ENCODE measurements around the gene MAS1. TPM values are rescaled to one million over a fixed set of nuclear protein-coding genes. Genes with fewer than 3 reads are reported as not detected.
A peak's percentile ranks its signal among the peaks of the same experiment; 100 is the strongest.
"Not testable (repeated sequence)": the region's sequence is repeated elsewhere in the genome, so short reads cannot be mapped to it uniquely, and the experiment has no call there.

Gene MAS1
- total RNA-seq, 1 experiment from 2014 or later, result not detected

DNA sequence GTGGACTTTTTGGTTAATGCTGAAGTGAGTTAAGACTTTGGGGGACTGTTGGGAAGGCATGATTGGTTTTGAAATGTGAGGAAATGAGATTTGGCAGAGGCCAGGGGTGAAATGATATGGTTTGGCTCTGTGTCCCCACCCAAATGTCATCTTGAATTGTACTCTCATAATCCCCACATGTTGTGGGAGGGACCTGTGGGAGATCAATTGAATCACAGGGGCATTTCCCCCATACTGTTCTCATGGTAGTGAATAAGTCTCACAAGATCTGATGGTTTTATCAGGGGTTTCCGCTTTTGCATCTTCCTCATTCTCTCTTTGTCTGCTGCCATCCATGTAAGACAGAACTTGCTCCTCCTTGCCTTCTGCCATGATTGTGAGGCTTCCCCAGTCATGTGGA, 40.9 kb upstream of the MAS1 start:
- H3K4me1 ChIP-seq; H3K36me3 ChIP-seq (ENCODE audit: control insufficient read depth, insufficient read depth, low read length); CTCF ChIA-PET; BruUV-seq (replicated peaks); H3K27ac Mint-ChIP-seq (ENCODE audit: unreplicated experiment); POLR2A ChIA-PET; H3K36me3 Mint-ChIP-seq (ENCODE audit: insufficient read depth, unreplicated experiment); H3K4me1 Mint-ChIP-seq (ENCODE audit: low read depth, unreplicated experiment); H3K27me3 Mint-ChIP-seq (ENCODE audit: insufficient read depth, unreplicated experiment); H3K27me3 ChIP-seq (replicated peaks; ENCODE audit: control insufficient read depth, insufficient read depth, low read length); H3K4me3 Mint-ChIP-seq (ENCODE audit: unreplicated experiment); H3K4me3 ChIP-seq (ENCODE audit: low read depth, low read length); DNase-seq; H3K9me3 ChIP-seq: not testable (repeated sequence)
- peaks cover 20% of the 10 kb centered on the region for H3K9me3 Mint-ChIP-seq (ENCODE audit: unreplicated experiment)
- intact Hi-C loops (cut with micrococcal nuclease; ENCODE audit: unreplicated experiment), result loop anchor here (5.0 kb wide), 3 partner anchors 43 to 158 kb away; partner anchors contain the start of genes SOD2 and TCP1

DNA sequence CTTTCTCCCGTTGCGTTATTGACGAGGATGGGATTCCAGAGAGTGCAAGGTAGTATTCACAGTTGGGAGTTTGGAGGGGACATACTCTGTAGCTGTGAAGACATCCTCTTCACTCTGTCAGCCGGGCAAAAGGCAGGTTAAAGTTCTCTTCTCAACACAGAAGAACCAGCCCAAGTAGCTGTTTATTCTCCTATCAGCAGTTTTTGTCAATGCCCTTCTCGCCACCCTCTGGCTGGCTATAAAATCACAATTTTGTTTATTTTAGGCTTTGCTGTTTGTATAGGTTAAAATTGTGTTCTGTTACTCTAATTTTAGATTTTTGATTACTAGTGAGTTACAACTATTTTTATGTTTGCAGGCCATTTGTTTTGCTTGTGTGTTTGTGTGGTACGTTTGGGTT, 37.9 kb upstream of the MAS1 start:
- no TSS peak for BruUV-seq (replicated peaks)
- ChIA-PET POLR2A (interaction anchor here (1.4 kb wide), 1 partner anchor 62 kb away, joined by 4 read pairs; the partner anchor contains the start of gene MRPL18), CTCF (interaction anchor here (0.6 to 1.0 kb wide), 3 partner anchors 15 to 46 kb away, joined by 4 read pairs; no protein-coding TSS in a partner anchor)
- TF ChIP-seq CTCF (IDR thresholded peaks at IDR 0.05; ENCODE audit: insufficient read depth in 1 of 2, low read depth in 1 of 2, low read length in 1 of 2, severe bottlenecking in 1 of 2, unreplicated experiment in 1 of 2), result peak in 1 of 2 experiments; percentile 21
- no peaks in the 10 kb centered on the region for H3K4me1 Mint-ChIP-seq (ENCODE audit: low read depth, unreplicated experiment)
- H3K27me3 ChIP-seq (replicated peaks; ENCODE audit: control insufficient read depth, insufficient read depth, low read length), result no peaks in the 10 kb centered on the region
- no peaks in the 10 kb centered on the region for H3K36me3 ChIP-seq (ENCODE audit: control insufficient read depth, insufficient read depth, low read length)
- intact Hi-C loops (cut with micrococcal nuclease; ENCODE audit: unreplicated experiment), result loop anchor here (2.0 to 5.0 kb wide), 4 partner anchors 46 to 161 kb away; partner anchors contain the start of genes SOD2 and TCP1
- H3K4me1 ChIP-seq, result no peaks in the 10 kb centered on the region
- no peak overlapping the region for H3K4me3 ChIP-seq (ENCODE audit: low read depth, low read length)
- no peak overlapping the region for H3K4me3 Mint-ChIP-seq (ENCODE audit: unreplicated experiment)
- H3K27ac Mint-ChIP-seq (ENCODE audit: unreplicated experiment), result no peak overlapping the region
- H3K27me3 Mint-ChIP-seq (ENCODE audit: insufficient read depth, unreplicated experiment), result peaks cover 8% of the 10 kb centered on the region
- H3K9me3 ChIP-seq, result peaks cover 6% of the 10 kb centered on the region; the same call in 1 of the 2 replicates
- H3K9me3 Mint-ChIP-seq (ENCODE audit: unreplicated experiment), result peaks cover 14% of the 10 kb centered on the region
- peak in 1 of 2 experiments; percentile 32 for DNase-seq
- no peaks in the 10 kb centered on the region for H3K36me3 Mint-ChIP-seq (ENCODE audit: insufficient read depth, unreplicated experiment)

DNA sequence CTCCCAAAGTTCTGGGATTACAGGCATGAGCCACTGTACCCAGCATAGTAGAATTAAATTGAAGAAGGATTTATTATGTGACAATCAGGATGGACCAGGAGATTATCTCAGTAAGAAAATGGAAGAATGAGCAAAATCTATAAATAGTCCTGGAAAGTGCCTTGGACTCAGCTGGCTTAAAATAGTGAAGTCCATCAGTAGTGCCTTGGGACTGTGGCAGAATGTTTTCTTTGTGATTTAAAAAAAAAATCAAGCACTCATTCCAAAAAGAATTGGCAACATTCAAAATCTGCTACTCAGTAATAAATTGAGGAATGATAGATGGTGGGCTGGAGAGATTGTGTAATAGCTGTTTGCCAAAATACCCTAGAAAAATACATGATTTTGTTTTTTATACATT, 37.0 kb upstream of the MAS1 start:
- TF ChIP-seq CTCF (IDR thresholded peaks at IDR 0.05; ENCODE audit: insufficient read depth in 1 of 2, low read depth in 1 of 2, low read length in 1 of 2, severe bottlenecking in 1 of 2, unreplicated experiment in 1 of 2), result no peak
- H3K4me3 Mint-ChIP-seq (ENCODE audit: unreplicated experiment), result no peak overlapping the region
- no peaks in the 10 kb centered on the region for H3K4me1 ChIP-seq
- no peak overlapping the region for H3K4me3 ChIP-seq (ENCODE audit: low read depth, low read length)
- no peaks in the 10 kb centered on the region for H3K27me3 ChIP-seq (replicated peaks; ENCODE audit: control insufficient read depth, insufficient read depth, low read length)
- peaks cover 10% of the 10 kb centered on the region for H3K9me3 Mint-ChIP-seq (ENCODE audit: unreplicated experiment)
- no peaks in the 10 kb centered on the region for H3K4me1 Mint-ChIP-seq (ENCODE audit: low read depth, unreplicated experiment)
- DNase-seq, result no peak
- intact Hi-C loops (cut with micrococcal nuclease; ENCODE audit: unreplicated experiment), result loop anchor here (2.0 to 5.0 kb wide), 4 partner anchors 46 to 161 kb away; partner anchors contain the start of genes SOD2 and TCP1
- BruUV-seq (replicated peaks), result no TSS peak
- no peak overlapping the region for H3K27ac Mint-ChIP-seq (ENCODE audit: unreplicated experiment)
- no peaks in the 10 kb centered on the region for H3K36me3 Mint-ChIP-seq (ENCODE audit: insufficient read depth, unreplicated experiment)
- ChIA-PET POLR2A (no interaction called here), CTCF (interaction anchor here (0.7 kb wide), 1 partner anchor 9 kb away, joined by 4 read pairs; no protein-coding TSS in a partner anchor)
- peaks cover 10% of the 10 kb centered on the region for H3K27me3 Mint-ChIP-seq (ENCODE audit: insufficient read depth, unreplicated experiment)
- H3K36me3 ChIP-seq (ENCODE audit: control insufficient read depth, insufficient read depth, low read length), result no peaks in the 10 kb centered on the region
- peaks cover 2% of the 10 kb centered on the region; the same call in 1 of the 2 replicates for H3K9me3 ChIP-seq
